ENCODE results near the gene DSG4.

GRCh38 chr18:31393286-31393685 lies 16.7 kb downstream of the DSG4 start:
- TF ChIP-seq, protein P1, sequence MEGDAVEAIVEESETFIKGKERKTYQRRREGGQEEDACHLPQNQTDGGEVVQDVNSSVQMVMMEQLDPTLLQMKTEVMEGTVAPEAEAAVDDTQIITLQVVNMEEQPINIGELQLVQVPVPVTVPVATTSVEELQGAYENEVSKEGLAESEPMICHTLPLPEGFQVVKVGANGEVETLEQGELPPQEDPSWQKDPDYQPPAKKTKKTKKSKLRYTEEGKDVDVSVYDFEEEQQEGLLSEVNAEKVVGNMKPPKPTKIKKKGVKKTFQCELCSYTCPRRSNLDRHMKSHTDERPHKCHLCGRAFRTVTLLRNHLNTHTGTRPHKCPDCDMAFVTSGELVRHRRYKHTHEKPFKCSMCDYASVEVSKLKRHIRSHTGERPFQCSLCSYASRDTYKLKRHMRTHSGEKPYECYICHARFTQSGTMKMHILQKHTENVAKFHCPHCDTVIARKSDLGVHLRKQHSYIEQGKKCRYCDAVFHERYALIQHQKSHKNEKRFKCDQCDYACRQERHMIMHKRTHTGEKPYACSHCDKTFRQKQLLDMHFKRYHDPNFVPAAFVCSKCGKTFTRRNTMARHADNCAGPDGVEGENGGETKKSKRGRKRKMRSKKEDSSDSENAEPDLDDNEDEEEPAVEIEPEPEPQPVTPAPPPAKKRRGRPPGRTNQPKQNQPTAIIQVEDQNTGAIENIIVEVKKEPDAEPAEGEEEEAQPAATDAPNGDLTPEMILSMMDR (IDR thresholded peaks at IDR 0.05), result no peak
- TF ChIP-seq POLR2A (IDR thresholded peaks at IDR 0.05), result no peak

All from upper lobe of left lung (tissue), 4 donors.